ENCODE data around the gene LRP5.

GRCh38 chr11:68403831-68404230, 91.4 kb downstream of the LRP5 start:
- TF ChIP-seq CTCF (conservative IDR thresholded peaks at IDR 0.05; ENCODE audit: low read depth in 2 of 2) (no peak), EZH2 (IDR thresholded peaks at IDR 0.05; ENCODE audit: low read depth, unreplicated experiment) (no peak), REST (IDR thresholded peaks at IDR 0.05; ENCODE audit: unreplicated experiment) (no peak), POLR2AphosphoS5 (IDR thresholded peaks at IDR 0.05; ENCODE audit: low read depth) (no peak), EZH2phosphoT487 (IDR thresholded peaks at IDR 0.05; ENCODE audit: unreplicated experiment) (no peak), NANOG (IDR thresholded peaks at IDR 0.05; ENCODE audit: borderline replicate concordance) (no peak), CREB1 (CRISPR knock-in tag; IDR thresholded peaks at IDR 0.05; ENCODE audit: low read depth) (no peak), ZNF114 (CRISPR knock-in tag; IDR thresholded peaks at IDR 0.05) (no peak), JUNB (IDR thresholded peaks at IDR 0.05; ENCODE audit: unreplicated experiment) (no peak), ETS1 (IDR thresholded peaks at IDR 0.05) (no peak), ZNF462 (CRISPR knock-in tag; IDR thresholded peaks at IDR 0.05) (no peak), ZNF331 (CRISPR knock-in tag; IDR thresholded peaks at IDR 0.05; ENCODE audit: low read depth) (no peak), STAT1 (IDR thresholded peaks at IDR 0.05; ENCODE audit: unreplicated experiment) (no peak)
